Effector memory CD4-positive, alpha-beta T cell (primary cell): ENCODE measurements around the gene ZNF740.

ENCODE experiments used
- DNase-seq, 3 donors: peaks; one replicate each; pipeline ENCODE4 v3.0.0-alpha.2; 2020
- H3K27ac ChIP-seq: 2 replicates; pipeline ENCODE4 v1.7.0; 2013; ENCODE audit warnings: mild to moderate bottlenecking, low read length, moderate library complexity; ENCODE audit not compliant: insufficient read depth, poor library complexity, severe bottlenecking
- H3K27me3 ChIP-seq: replicated peaks from 2 replicates; pipeline ENCODE4 v1.7.0; 2013; ENCODE audit warnings: mild to moderate bottlenecking, low read length; ENCODE audit not compliant: insufficient read depth, control insufficient read depth, poor library complexity, severe bottlenecking
- H3K36me3 ChIP-seq: 2 replicates; pipeline ENCODE4 v1.7.0; 2013; ENCODE audit warnings: mild to moderate bottlenecking, low read length, moderate library complexity; ENCODE audit not compliant: control insufficient read depth, insufficient read depth
- H3K4me1 ChIP-seq: 2 replicates; pipeline ENCODE4 v1.7.0; 2013; ENCODE audit warnings: low read length, mild to moderate bottlenecking; ENCODE audit not compliant: control insufficient read depth, insufficient read depth, poor library complexity, severe bottlenecking
- H3K4me3 ChIP-seq: 2 replicates; pipeline ENCODE4 v1.7.0; 2013; ENCODE audit warnings: low read length, low read depth, mild to moderate bottlenecking; ENCODE audit not compliant: insufficient read depth, poor library complexity, severe bottlenecking
- H3K9me3 ChIP-seq: 2 replicates; pipeline ENCODE4 v1.7.0; 2013; ENCODE audit warnings: mild to moderate bottlenecking, low read length, moderate library complexity; ENCODE audit not compliant: control insufficient read depth

The ZNF740 gene

DNA sequence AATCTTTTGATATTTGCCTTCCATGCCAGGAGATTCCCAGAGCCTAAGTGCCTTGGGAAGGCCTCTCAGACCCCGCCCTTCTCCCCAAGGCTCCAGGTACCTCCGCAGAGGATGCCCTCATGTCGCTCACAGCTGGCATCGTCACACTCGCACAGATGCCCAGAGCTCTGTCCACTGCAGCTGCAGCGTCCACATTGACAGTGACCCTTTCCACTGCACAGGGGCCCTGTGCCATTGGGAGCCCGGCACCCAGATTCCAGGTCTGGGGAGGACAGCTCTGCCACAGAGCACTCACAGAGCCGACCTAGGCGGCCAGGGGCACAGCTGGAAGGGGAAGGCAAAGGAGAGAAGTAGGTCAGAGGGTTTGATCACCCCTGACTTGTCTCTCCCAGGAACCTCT lies 12.5 kb downstream of the ZNF740 start:
- Histone ChIP-seq H3K4me3 (no peak overlapping the region), H3K36me3 (peaks cover 83% of the 10 kb centered on the region), H3K4me1 (peaks cover 12% of the 10 kb centered on the region), H3K27me3 (no peaks in the 10 kb centered on the region), H3K9me3 (no peaks in the 10 kb centered on the region), H3K27ac (no peak overlapping the region)
- DNase-seq, result no peak

- H3K4me3 ChIP-seq, result no peak overlapping the region
- peaks cover 76% of the 10 kb centered on the region for H3K36me3 ChIP-seq
- no peaks in the 10 kb centered on the region for H3K27me3 ChIP-seq
- no peaks in the 10 kb centered on the region for H3K9me3 ChIP-seq
- peak overlapping the region; percentile 23 for H3K27ac ChIP-seq
- no peak for DNase-seq
- peaks cover 23% of the 10 kb centered on the region for H3K4me1 ChIP-seq
Measured at GRCh38 chr12:53193985-53194716, 13.6 kb downstream of the ZNF740 start.

- H3K4me1 ChIP-seq, result peaks cover 32% of the 10 kb centered on the region
- H3K4me3 ChIP-seq, result no peak overlapping the region
- no peak for DNase-seq
- no peaks in the 10 kb centered on the region for H3K9me3 ChIP-seq
- H3K27me3 ChIP-seq, result no peaks in the 10 kb centered on the region
- no peak overlapping the region for H3K27ac ChIP-seq
- peaks cover 77% of the 10 kb centered on the region for H3K36me3 ChIP-seq
Measured at GRCh38 chr12:53194973-53195372, 14.5 kb downstream of the ZNF740 start.

GRCh38 chr12:53195516-53196420 lies 15.2 kb downstream of the ZNF740 start:
- peak overlapping the region; percentile 31 for H3K27ac ChIP-seq
- peaks cover 78% of the 10 kb centered on the region for H3K36me3 ChIP-seq

GRCh38 chr12:53196486-53196885 lies 16.0 kb downstream of the ZNF740 start:
- Histone ChIP-seq H3K27ac (peak overlapping the region; percentile 22), H3K4me3 (no peak overlapping the region), H3K36me3 (peaks cover 71% of the 10 kb centered on the region), H3K9me3 (no peaks in the 10 kb centered on the region), H3K4me1 (peaks cover 41% of the 10 kb centered on the region), H3K27me3 (no peaks in the 10 kb centered on the region)
- no peak for DNase-seq

More at GRCh38 chr12:53195516-53196420, 15.2 kb downstream of the ZNF740 start:
- Histone ChIP-seq H3K4me3 (no peak overlapping the region), H3K27me3 (no peaks in the 10 kb centered on the region), H3K4me1 (peaks cover 34% of the 10 kb centered on the region), H3K9me3 (no peaks in the 10 kb centered on the region)
- DNase-seq, result no peak

- Histone ChIP-seq H3K4me3 (no peak overlapping the region), H3K9me3 (no peaks in the 10 kb centered on the region), H3K27me3 (no peaks in the 10 kb centered on the region), H3K36me3 (peaks cover 64% of the 10 kb centered on the region), H3K27ac (peak overlapping the region; percentile 63), H3K4me1 (peaks cover 44% of the 10 kb centered on the region)
- DNase-seq, result no peak
Measured at GRCh38 chr12:53197011-53197640, 16.6 kb downstream of the ZNF740 start.

DNA sequence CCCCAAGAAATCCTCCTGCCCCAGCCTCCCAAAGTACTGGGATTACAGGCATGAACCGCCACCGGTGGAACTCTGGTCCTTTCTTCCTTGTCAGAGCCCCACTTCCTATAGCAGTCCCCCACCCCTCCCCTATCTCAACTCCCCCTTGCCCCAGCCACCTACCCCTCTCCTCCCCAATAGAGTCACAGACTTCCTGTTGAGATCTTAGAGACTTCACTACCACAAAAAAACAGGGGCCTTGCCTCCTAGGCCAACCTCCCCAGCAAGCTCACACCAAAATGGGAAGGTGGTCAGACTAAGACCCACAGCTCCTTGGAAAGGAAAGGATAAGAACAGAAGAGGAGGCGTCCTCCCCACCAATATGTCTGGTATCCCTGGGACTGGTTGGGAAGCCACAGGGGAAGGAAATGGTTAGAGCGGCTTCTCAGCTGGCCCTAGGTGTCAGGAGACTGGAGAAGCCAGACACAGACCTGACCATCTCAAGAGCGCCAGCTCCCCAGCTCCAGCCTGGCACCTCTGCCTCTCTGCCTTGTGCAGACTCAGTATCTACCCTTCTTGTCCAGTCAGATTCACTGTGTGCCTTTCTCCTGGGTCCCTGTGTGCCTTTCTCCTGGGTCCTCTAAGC lies 18.1 kb downstream of the ZNF740 start:
- no peak for DNase-seq
- peaks cover 50% of the 10 kb centered on the region for H3K36me3 ChIP-seq
- H3K9me3 ChIP-seq, result no peaks in the 10 kb centered on the region
- H3K4me3 ChIP-seq, result peak overlapping the region; percentile 19
- H3K27me3 ChIP-seq, result no peaks in the 10 kb centered on the region
- peaks cover 45% of the 10 kb centered on the region for H3K4me1 ChIP-seq
- peak overlapping the region; percentile 63 for H3K27ac ChIP-seq

DNA sequence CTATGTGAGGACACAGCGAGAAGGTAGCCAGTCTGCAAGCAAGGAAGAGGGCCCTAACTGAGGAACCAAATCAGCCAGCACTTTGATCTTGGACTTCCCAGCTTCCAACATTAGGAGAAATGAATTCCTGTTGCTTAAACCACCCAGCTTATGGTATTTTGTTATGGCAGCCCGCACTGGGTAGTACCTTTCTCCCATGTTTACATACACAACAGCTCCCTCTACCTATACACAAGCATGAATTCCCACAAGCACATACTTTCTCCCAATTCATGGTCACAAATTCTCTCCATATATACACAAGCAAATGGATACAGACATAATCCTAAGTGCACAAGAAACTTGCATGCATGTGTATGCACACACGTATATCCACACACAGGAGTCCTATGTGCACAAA lies 19.2 kb downstream of the ZNF740 start:
- no peaks in the 10 kb centered on the region for H3K9me3 ChIP-seq
- no peak overlapping the region for H3K4me3 ChIP-seq
- no peak overlapping the region for H3K27ac ChIP-seq
- H3K4me1 ChIP-seq, result peaks cover 54% of the 10 kb centered on the region
- H3K36me3 ChIP-seq, result peaks cover 39% of the 10 kb centered on the region
- H3K27me3 ChIP-seq, result no peaks in the 10 kb centered on the region
- no peak for DNase-seq

GRCh38 chr12:53200107-53200457 lies 19.6 kb downstream of the ZNF740 start:
- H3K36me3 ChIP-seq, result peaks cover 35% of the 10 kb centered on the region
- peak overlapping the region; percentile 41 for H3K27ac ChIP-seq
- no peak overlapping the region for H3K4me3 ChIP-seq
- peaks cover 55% of the 10 kb centered on the region for H3K4me1 ChIP-seq
- no peak for DNase-seq
- no peaks in the 10 kb centered on the region for H3K9me3 ChIP-seq
- no peaks in the 10 kb centered on the region for H3K27me3 ChIP-seq
